K562 (cell line): Measurements from ENCODE around the gene TUT1. TPM values are rescaled to one million over a fixed set of nuclear protein-coding genes. Genes with fewer than 3 reads are reported as not detected.

Experiments used
- ATF3 ChIP-seq, 2 experiments: fragments of 450-650 bp in 1 of 2; sonication (generic) in 1 of 2; formaldehyde crosslinking in 1 of 2; IDR thresholded peaks in 1 of 2; conservative IDR thresholded peaks in 1 of 2; 2 replicates each; pipeline versions ENCODE4 v1.6.1 to v1.8.1; 2016 to 2023; ENCODE audit warnings: mild to moderate bottlenecking in 2 of 2, moderate library complexity in 2 of 2, inconsistent platforms in 1 of 2, missing genetic modification reagents in 1 of 2
- CBX8 ChIP-seq: fragments of 200-600 bp; sonication (generic); IDR thresholded peaks from 2 replicates; pipeline ENCODE4 v1.6.1; 2012; ENCODE audit warnings: borderline replicate concordance, mixed run types, low read depth, mild to moderate bottlenecking, moderate library complexity, mixed read lengths, low read length, control low read depth, inconsistent platforms; ENCODE audit not compliant: poor library complexity, severe bottlenecking; ENCODE audit errors: extremely low read depth
- ELK3 ChIP-seq: fragments of 450-650 bp; formaldehyde crosslinking; IDR thresholded peaks from 2 replicates; pipeline ENCODE4 v1.4.0; 2020; ENCODE audit warnings: mild to moderate bottlenecking
- ETS2 ChIP-seq: IDR thresholded peaks from 2 replicates; pipeline ENCODE4 v1.6.1; 2016; ENCODE audit warnings: borderline replicate concordance, missing genetic modification characterization, mild to moderate bottlenecking, moderate library complexity, missing compliant biosample characterization; ENCODE audit not compliant: poor library complexity, severe bottlenecking
- FOXK1 ChIP-seq: sonication (generic); formaldehyde crosslinking; IDR thresholded peaks from 2 replicates; pipeline ENCODE4 v1.8.0; 2022; ENCODE audit warnings: missing genetic modification reagents, mild to moderate bottlenecking, borderline replicate concordance
- GTF2F1 ChIP-seq: IDR thresholded peaks from 2 replicates; pipeline ENCODE4 v1.6.1; 2011; ENCODE audit warnings: low read depth, low read length, improper control_type of control experiment
- JUND ChIP-seq, 2 experiments: IDR thresholded peaks; 2 replicates in 1 of 2; 3 replicates in 1 of 2; pipeline ENCODE4 v1.6.1; 2011; ENCODE audit warnings: borderline replicate concordance in 2 of 2, low read depth in 2 of 2, low read length in 2 of 2, improper control_type of control experiment in 1 of 2, missing biosample characterization in 1 of 2, missing genetic modification characterization in 1 of 2, missing genetic modification reagents in 1 of 2
- PTRF ChIP-seq: fragments of 450-650 bp; IDR thresholded peaks from 2 replicates; pipeline ENCODE4 v1.6.1; 2016; ENCODE audit warnings: mild to moderate bottlenecking, missing genetic modification characterization, missing compliant biosample characterization
- REST ChIP-seq, 2 experiments: fragments of 450-650 bp; formaldehyde crosslinking in 1 of 2; IDR thresholded peaks; 2 replicates each; pipeline versions ENCODE4 v1.4.0 to v1.6.1; 2014 to 2020; ENCODE audit warnings: mild to moderate bottlenecking in 2 of 2, borderline replicate concordance in 1 of 2, low read depth in 1 of 2
- TRIM28 ChIP-seq: fragments of 450-650 bp; IDR thresholded peaks from 2 replicates; pipeline ENCODE4 v1.6.1; 2017
- ZNF253 ChIP-seq: fragments of 250-450 bp; sonication (Bioruptor Pico); conservative IDR thresholded peaks from 2 replicates; pipeline ENCODE4 v1.6.1; 2021; ENCODE audit warnings: mild to moderate bottlenecking
- ZNF277 ChIP-seq: fragments of 250-450 bp; sonication (Bioruptor Pico); IDR thresholded peaks from 2 replicates; pipeline ENCODE4 v1.8.0; 2022; ENCODE audit warnings: inconsistent platforms, mild to moderate bottlenecking, moderate library complexity, borderline replicate concordance
- polyA plus RNA-seq, 8 experiments: library from polyadenylated mRNA; depleted of rRNA in 4 of 8; stranded (reverse) in 5 of 8; unstranded in 3 of 8; fragments of >200 nt; fragmentation: Nextera tagmentation in 2 of 8; fragmentation: Illumina TruSeq in 1 of 8; extraction: Ambion mirVana in 2 of 8; extraction: Trizol in 1 of 8; gene quantifications; 2 replicates each; pipeline versions ENCODE4 v1.2.1 to v1.2.3, GENCODE V29; 2011 to 2014; ENCODE audit warnings: inconsistent platforms in 1 of 8, missing spikeins in 1 of 8
- total RNA-seq, 7 experiments: library from RNA; depleted of rRNA in 6 of 7; stranded (reverse); fragments of >200 nt in 6 of 7; fragmentation: Illumina TruSeq in 2 of 7; extraction: Trizol in 2 of 7; gene quantifications; 2 replicates each; pipeline versions ENCODE4 v1.2.1 to v1.2.3, GENCODE V29; 2011 to 2021; ENCODE audit warnings: low replicate concordance in 1 of 7

The TUT1 gene
- total and polyA plus RNA-seq, 9 of the 15 experiments (the other 6 are each of a cell fraction or from before 2014, with no cell fraction given), result 0.66 to 44.3 (median 15.7) TPM

GRCh38 chr11:62602141-62603071, 11.1 kb upstream of the TUT1 start (continued):
- TF ChIP-seq ATF3 (IDR thresholded peaks at IDR 0.05), result peak; percentile 18; the same call in 1 of the 2 replicates
- TF ChIP-seq ATF3 (CRISPR knock-in tag; conservative IDR thresholded peaks at IDR 0.05), result 0 out of 2 replicates have a peak, but pooled peaks have one; percentile 19
- TF ChIP-seq ELK3, result no peak
- TF ChIP-seq REST (IDR thresholded peaks at IDR 0.05; ENCODE audit: borderline replicate concordance), result no peak
- TF ChIP-seq REST (CRISPR knock-in tag; IDR thresholded peaks at IDR 0.05; ENCODE audit: low read depth), result no peak
- no peak for TF ChIP-seq PTRF
- no peak for TF ChIP-seq JUND (IDR thresholded peaks at IDR 0.05; ENCODE audit: borderline replicate concordance, low read depth, low read length)
- no peak for TF ChIP-seq JUND (tag; IDR thresholded peaks at IDR 0.05; ENCODE audit: borderline replicate concordance, low read depth, low read length)
- no peak for TF ChIP-seq GTF2F1
- TF ChIP-seq CBX8, result no peak
- TF ChIP-seq ZNF277, result no peak
- TF ChIP-seq TRIM28, result no peak
- no peak for TF ChIP-seq ZNF253 (CRISPR knock-in tag)
- no peak for TF ChIP-seq ETS2 (tag)
- no peak for TF ChIP-seq FOXK1
